ENCODE data around the gene CRYZL1. TPM values are rescaled to one million over a fixed set of nuclear protein-coding genes. Genes with fewer than 3 reads are reported as not detected.
"Not testable (repeated sequence)": the region's sequence is repeated elsewhere in the genome, so short reads cannot be mapped to it uniquely, and the experiment has no call there.

CRYZL1 gene
- total RNA-seq, 6 experiments from 2014 or later = 28.0 to 32.8 (median 30.2) TPM

DNA sequence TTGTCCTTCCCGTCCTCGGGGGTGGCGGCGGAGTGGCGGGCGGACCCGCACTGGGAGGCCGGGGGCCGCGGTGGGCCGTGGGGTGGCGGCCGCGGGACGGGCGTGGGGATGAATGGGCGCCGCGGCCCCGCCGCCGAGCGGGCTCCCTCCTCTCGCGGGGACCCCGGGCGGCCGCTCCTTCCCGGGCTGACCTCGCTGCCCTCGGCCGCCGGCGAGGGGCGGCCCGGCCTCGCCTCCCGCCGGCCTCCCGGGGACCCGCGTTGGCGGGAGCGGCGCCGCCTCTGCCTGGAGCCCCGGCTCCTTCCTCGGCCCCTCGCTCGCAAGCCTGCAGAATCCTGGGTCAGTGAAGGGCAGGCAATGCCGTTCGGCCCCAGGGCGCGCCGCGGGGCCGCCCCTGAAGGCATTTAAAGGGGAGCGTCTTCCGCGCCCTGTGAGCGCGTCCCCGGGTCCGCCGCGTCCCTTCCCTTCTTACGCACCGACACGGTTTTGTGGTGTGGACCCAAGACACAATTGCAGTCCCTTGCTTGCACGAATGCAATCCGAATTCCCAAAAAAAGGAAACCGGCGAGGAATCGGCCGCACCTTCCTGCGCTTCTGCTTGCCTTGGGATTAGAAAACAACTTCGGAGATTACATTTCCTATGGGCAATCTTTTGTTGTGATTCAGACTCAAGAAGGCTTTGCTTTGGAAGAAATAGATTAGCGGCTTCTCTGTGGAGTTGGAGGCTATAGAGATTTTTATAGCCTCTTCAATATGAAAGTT lies 1.5 kb upstream of the CRYZL1 start:
- H3K36me3 Mint-ChIP-seq (ENCODE audit: low read depth) = no peaks in the 10 kb centered on the region
- no peaks in the 10 kb centered on the region; the same call in 1 of the 2 replicates for H3K27me3 Mint-ChIP-seq (ENCODE audit: insufficient read depth)
- peak; percentile 6 for DNase-seq
- peak overlapping the region; percentile 82 for H3K27ac Mint-ChIP-seq
- TF ChIP-seq, protein P1, sequence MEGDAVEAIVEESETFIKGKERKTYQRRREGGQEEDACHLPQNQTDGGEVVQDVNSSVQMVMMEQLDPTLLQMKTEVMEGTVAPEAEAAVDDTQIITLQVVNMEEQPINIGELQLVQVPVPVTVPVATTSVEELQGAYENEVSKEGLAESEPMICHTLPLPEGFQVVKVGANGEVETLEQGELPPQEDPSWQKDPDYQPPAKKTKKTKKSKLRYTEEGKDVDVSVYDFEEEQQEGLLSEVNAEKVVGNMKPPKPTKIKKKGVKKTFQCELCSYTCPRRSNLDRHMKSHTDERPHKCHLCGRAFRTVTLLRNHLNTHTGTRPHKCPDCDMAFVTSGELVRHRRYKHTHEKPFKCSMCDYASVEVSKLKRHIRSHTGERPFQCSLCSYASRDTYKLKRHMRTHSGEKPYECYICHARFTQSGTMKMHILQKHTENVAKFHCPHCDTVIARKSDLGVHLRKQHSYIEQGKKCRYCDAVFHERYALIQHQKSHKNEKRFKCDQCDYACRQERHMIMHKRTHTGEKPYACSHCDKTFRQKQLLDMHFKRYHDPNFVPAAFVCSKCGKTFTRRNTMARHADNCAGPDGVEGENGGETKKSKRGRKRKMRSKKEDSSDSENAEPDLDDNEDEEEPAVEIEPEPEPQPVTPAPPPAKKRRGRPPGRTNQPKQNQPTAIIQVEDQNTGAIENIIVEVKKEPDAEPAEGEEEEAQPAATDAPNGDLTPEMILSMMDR (IDR thresholded peaks at IDR 0.05) = no peak
- peak overlapping the region; percentile 93 for H3K4me3 Mint-ChIP-seq
- H3K9me3 Mint-ChIP-seq = no peaks in the 10 kb centered on the region
- H3K4me1 Mint-ChIP-seq (ENCODE audit: low read depth) = peaks cover 29% of the 10 kb centered on the region

DNA sequence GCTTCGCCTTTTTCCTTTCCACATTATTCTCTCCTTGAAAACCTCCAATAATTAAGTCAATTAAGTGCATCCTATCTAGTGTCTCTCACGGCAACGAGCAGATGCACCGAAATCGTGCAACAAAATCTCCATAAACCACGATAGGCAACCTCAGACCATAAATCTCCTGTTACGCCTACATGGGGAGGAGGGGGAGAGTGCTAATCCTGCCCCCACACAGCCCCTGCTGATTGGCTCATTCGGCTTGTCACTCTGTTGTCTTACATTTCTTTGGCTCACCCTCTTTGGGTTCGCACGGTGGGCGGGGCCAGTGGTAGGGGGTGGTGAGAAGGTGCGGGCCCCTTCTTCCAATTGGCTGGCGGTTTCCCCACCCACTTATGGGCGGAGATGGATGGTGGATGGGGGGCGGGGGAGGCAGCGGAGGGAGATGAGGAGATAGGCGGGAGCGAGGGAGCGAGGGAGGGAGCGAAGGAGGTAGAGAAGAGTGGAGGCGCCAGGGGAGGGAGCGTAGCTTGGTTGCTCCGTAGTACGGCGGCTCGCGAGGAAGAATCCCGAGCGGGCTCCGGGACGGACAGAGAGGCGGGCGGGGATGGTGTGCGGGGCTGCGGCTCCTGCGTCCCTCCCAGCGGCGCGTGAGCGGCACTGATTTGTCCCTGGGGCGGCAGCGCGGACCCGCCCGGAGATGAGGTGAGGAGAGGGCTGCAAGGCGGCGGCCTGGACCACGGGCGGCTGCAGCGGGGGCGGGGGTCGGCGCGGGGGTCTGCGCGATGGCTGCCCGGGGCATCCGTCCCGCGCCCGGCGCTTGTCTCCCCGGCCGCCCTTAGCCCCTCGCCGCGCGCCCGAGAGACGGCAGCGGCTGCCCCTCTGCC lies 720 bp upstream of the CRYZL1 start, which contains the start of gene ITSN1:
Gene ITSN1, plus strand, starts transcription at position 475 of the 869 bp plus-strand sequence. CDS start 76,328 bp downstream, outside the sequence.
- H3K27ac Mint-ChIP-seq = peak within 1 kb of the TSS; percentile 95
- TF ChIP-seq, protein P1 (IDR thresholded peaks at IDR 0.05) = no peak

DNA sequence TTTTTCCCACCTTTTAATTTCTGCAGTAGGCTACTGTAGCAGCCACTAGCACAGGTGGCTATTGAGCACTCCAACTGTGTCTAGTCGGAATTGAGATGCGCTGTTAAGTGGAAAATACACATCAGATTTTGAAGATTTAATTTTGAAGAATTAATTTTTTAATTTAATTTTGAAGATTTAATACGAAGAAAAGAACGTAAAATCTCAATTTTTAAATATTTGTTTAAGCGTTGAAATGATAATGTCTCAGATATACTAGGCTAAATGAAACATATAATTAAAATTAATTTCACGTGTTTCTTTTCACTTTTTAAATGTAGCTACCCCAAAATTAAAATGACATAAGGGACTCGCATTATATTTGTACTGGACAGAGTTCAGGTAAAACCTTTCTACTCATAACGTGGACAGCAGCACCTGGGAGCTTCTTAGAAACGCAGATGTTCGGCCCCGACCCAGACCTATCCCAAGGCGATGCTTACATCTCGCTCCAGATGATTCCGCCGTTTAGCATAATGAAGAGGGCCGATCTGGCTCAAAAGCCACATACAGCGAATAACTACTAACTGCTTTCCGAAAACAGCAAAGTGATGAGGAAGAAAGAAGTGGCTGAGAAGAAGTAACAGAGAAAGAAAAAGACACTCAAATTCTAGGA lies 717 bp downstream of the CRYZL1 start:
- Mint-ChIP-seq H3K36me3 (ENCODE audit: low read depth) (peaks cover 12% of the 10 kb centered on the region; the same call in 1 of the 2 replicates), H3K27me3 (ENCODE audit: insufficient read depth) (no peaks in the 10 kb centered on the region; the same call in 1 of the 2 replicates)

More for the DNA sequence above, 720 bp upstream of the CRYZL1 start, which contains the start of gene ITSN1:
- DNase-seq = peak; percentile 99
- peak within 1 kb of the TSS; percentile 93 for H3K4me3 Mint-ChIP-seq
- H3K27me3 Mint-ChIP-seq (ENCODE audit: insufficient read depth) = no peaks in the 10 kb centered on the region; the same call in 1 of the 2 replicates
- H3K4me1 Mint-ChIP-seq (ENCODE audit: low read depth) = peaks cover 22% of the 10 kb centered on the region
- H3K36me3 Mint-ChIP-seq (ENCODE audit: low read depth) = peaks cover 5% of the 10 kb centered on the region; the same call in 1 of the 2 replicates
- H3K9me3 Mint-ChIP-seq = no peaks in the 10 kb centered on the region

DNA sequence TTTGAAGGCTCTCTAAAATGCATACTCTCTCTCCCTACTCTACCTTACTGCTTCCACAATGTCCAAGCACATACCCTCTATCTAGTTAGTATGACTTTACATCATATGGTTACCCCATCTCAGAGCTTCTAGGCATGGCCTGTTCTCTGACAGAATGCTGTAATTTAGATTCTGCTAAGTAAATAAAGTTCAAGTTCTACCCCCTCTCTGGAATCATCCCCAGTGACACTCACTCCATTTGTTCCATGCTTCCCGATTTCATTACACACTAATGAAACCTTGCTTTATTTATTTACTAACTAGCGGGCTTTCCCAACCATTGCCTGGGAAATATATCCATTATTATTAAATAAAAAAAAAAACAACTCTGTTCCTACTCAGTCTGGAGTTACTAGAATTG lies 7.3 kb downstream of the CRYZL1 start:
- TF ChIP-seq, protein P1 (IDR thresholded peaks at IDR 0.05) = no peak
- Mint-ChIP-seq H3K4me3 (no peak overlapping the region), H3K4me1 (ENCODE audit: low read depth) (no peaks in the 10 kb centered on the region), H3K9me3 (no peaks in the 10 kb centered on the region), H3K36me3 (ENCODE audit: low read depth) (peaks cover 25% of the 10 kb centered on the region), H3K27me3 (ENCODE audit: insufficient read depth) (no peaks in the 10 kb centered on the region), H3K27ac (no peak overlapping the region)
- no peak for DNase-seq

More for the DNA sequence above, 717 bp downstream of the CRYZL1 start:
- DNase-seq = no peak
- H3K4me3 Mint-ChIP-seq = peak overlapping the region; percentile 91
- no peaks in the 10 kb centered on the region for H3K9me3 Mint-ChIP-seq
- peak overlapping the region; percentile 95 for H3K27ac Mint-ChIP-seq
- H3K4me1 Mint-ChIP-seq (ENCODE audit: low read depth) = peaks cover 20% of the 10 kb centered on the region
- TF ChIP-seq, protein P1 (IDR thresholded peaks at IDR 0.05) = no peak

DNA sequence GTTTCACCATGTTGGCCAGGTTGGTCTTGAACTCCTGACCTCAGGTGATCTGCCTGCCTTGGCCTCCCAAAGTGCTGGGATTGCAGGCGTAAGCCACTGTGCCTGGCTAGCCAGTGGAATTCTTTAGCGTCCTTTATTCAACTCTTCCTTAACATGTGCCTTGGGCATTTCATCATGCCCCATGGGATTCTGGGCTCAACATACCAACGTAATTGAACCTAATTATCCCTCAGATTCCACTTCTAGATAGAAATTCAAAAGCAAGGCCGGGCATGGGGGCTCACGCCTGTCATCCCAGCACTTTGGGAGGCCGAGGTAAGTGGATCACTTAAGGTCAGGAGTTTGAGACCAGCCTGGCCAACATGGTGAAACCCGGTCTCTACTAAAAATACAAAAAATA lies 15.4 kb downstream of the CRYZL1 start:
- H3K4me1 Mint-ChIP-seq (ENCODE audit: low read depth); H3K4me3 Mint-ChIP-seq; DNase-seq; H3K27me3 Mint-ChIP-seq (ENCODE audit: insufficient read depth); H3K9me3 Mint-ChIP-seq; H3K27ac Mint-ChIP-seq: not testable (repeated sequence)
- peaks cover 13% of the 10 kb centered on the region for H3K36me3 Mint-ChIP-seq (ENCODE audit: low read depth)
